ENCODE data around the gene CMIP. TPM values are rescaled to one million over a fixed set of nuclear protein-coding genes. Genes with fewer than 3 reads are reported as not detected.

CMIP gene
- total RNA-seq, 1 donor from 2014 or later, result 163 TPM

DNA sequence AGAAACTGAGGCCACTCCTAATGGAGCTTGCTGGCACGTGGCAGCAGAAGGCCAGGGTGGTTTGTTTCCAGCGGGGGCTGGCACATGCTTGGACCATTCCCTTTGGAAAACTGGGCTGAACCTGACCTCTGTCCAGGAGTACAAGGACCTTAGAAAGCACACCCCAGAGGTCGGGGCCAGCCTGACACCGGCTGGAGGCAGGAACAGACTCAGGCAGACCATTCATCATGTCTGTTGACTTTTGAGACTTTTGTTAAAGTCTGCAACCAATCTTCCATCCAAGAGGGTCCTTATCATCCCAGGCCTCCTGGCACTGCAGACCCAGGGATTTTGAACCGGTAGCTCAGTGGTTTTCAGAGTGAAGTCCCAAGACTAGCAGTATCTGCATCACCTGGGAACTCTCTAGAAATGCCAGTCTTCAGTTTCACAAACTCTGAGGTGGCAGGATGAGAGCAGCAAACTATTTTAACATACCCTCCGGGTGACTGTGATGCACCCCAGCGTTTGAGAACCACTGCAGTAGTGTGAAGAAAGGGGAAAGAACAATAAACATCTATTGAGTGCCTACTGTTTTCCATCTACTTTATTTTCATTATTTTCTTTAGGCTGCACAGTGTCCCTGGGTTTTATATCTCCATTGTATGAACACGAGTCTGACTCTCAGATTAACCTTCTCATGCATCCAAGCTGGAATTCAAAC, 189.2 kb downstream of the CMIP start:
- peaks cover 66% of the 10 kb centered on the region for H3K4me1 Mint-ChIP-seq (ENCODE audit: low read depth, unreplicated experiment)
- TF ChIP-seq, protein P1, sequence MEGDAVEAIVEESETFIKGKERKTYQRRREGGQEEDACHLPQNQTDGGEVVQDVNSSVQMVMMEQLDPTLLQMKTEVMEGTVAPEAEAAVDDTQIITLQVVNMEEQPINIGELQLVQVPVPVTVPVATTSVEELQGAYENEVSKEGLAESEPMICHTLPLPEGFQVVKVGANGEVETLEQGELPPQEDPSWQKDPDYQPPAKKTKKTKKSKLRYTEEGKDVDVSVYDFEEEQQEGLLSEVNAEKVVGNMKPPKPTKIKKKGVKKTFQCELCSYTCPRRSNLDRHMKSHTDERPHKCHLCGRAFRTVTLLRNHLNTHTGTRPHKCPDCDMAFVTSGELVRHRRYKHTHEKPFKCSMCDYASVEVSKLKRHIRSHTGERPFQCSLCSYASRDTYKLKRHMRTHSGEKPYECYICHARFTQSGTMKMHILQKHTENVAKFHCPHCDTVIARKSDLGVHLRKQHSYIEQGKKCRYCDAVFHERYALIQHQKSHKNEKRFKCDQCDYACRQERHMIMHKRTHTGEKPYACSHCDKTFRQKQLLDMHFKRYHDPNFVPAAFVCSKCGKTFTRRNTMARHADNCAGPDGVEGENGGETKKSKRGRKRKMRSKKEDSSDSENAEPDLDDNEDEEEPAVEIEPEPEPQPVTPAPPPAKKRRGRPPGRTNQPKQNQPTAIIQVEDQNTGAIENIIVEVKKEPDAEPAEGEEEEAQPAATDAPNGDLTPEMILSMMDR (IDR thresholded peaks at IDR 0.05; ENCODE audit: partially characterized antibody, unreplicated experiment), result no peak
- no peak overlapping the region for H3K4me3 Mint-ChIP-seq (ENCODE audit: unreplicated experiment)

GRCh38 chr16:81634380-81635062, 189.9 kb downstream of the CMIP start:
- Mint-ChIP-seq H3K36me3 (ENCODE audit: unreplicated experiment) (no peaks in the 10 kb centered on the region), H3K4me3 (ENCODE audit: unreplicated experiment) (no peak overlapping the region), H3K27ac (ENCODE audit: unreplicated experiment) (peak overlapping the region; percentile 22), H3K9me3 (ENCODE audit: unreplicated experiment) (peaks cover 17% of the 10 kb centered on the region), H3K4me1 (ENCODE audit: low read depth, unreplicated experiment) (peaks cover 65% of the 10 kb centered on the region), H3K27me3 (ENCODE audit: unreplicated experiment) (peaks cover 19% of the 10 kb centered on the region)
- no peak for DNase-seq
- TF ChIP-seq, protein P1 (IDR thresholded peaks at IDR 0.05; ENCODE audit: partially characterized antibody, unreplicated experiment), result no peak

More for the DNA sequence above, 189.2 kb downstream of the CMIP start:
- Mint-ChIP-seq H3K27me3 (ENCODE audit: unreplicated experiment) (peaks cover 22% of the 10 kb centered on the region), H3K9me3 (ENCODE audit: unreplicated experiment) (peaks cover 19% of the 10 kb centered on the region), H3K36me3 (ENCODE audit: unreplicated experiment) (no peaks in the 10 kb centered on the region), H3K27ac (ENCODE audit: unreplicated experiment) (no peak overlapping the region)
- no peak for DNase-seq

DNA sequence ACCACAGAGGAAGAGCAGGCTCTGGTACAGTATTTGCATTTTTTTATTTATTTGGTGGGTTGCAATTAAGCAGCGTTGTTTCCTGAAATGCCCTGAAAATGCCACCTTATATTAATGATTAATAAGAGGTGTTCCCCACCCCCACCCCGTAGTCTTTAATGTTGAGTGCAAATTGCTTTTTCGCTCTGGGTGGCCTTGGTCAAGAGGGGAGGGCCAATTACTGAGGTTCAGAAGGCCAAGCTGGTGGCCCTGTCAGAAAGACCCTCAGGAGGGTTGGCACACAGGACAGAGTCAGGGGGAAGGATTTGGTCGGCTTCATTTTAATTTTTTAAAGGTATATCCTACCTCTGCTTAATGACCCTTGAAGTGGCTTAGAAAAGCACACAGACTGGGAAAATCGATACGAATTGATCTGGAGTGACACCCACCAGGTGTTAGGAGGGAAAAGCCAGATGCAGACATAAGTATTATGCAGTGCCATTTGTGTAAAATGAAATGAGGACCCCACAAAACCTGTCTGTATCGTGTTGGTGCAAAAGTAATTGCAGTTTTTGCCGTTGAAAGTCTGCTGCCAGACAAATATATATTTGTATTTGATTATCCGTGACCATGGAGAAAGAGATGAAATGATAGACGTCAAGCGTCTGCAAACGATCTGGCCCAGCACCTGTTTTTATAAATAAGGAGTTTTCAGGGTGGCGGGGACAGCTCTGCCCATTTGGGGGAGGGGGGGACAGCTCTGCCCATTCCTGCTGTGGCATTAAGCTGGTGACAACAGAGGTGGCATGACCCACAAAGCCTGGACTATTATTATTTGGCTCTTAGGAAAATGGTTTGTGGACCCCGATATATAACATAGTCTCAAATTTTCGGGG, 190.7 kb downstream of the CMIP start:
- TF ChIP-seq, protein P1 (IDR thresholded peaks at IDR 0.05; ENCODE audit: partially characterized antibody, unreplicated experiment), result no peak
- DNase-seq, result no peak
- Mint-ChIP-seq H3K27ac (ENCODE audit: unreplicated experiment) (peak overlapping the region; percentile 62), H3K4me1 (ENCODE audit: low read depth, unreplicated experiment) (peaks cover 63% of the 10 kb centered on the region), H3K9me3 (ENCODE audit: unreplicated experiment) (peaks cover 20% of the 10 kb centered on the region), H3K36me3 (ENCODE audit: unreplicated experiment) (no peaks in the 10 kb centered on the region), H3K27me3 (ENCODE audit: unreplicated experiment) (peaks cover 19% of the 10 kb centered on the region), H3K4me3 (ENCODE audit: unreplicated experiment) (peak overlapping the region; percentile 38)

DNA sequence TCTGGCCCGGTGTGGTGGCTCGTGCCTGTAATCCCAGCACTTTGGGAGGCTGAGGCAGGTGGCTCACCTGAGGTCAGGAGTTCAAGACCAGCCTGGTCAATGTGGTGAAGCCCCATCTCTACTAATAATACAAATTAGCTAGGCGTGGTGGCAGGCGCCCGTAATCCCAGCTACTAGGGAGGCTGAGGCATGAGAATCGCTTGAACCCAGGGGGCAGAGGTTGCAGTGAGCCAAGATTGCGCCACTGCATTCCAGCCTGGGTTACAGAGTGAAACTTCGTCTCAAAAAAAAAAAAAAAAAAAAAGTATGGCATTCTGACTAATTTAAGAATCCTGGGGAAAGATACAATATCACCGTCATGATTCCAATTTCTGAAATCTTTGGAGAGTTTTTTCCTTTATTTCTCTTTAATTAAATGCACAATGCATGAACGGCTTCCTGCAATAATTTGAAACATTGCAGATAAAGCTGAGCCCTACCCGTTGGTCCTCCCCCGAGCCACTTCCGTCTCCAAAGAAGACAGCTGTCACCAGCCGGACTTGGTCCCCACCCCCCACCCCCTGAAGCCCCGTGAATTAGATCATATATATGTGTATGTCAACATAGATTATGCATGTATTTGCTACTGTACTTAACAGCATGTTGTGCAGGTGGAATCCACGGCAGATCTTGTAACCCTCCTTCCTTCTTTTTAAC, 191.8 kb downstream of the CMIP start:
- peak overlapping the region; percentile 62 for H3K27ac Mint-ChIP-seq (ENCODE audit: unreplicated experiment)
- peaks cover 22% of the 10 kb centered on the region for H3K9me3 Mint-ChIP-seq (ENCODE audit: unreplicated experiment)
- TF ChIP-seq, protein P1 (IDR thresholded peaks at IDR 0.05; ENCODE audit: partially characterized antibody, unreplicated experiment), result no peak

More for the DNA sequence above, 191.8 kb downstream of the CMIP start:
- H3K4me3 Mint-ChIP-seq (ENCODE audit: unreplicated experiment), result no peak overlapping the region
- peaks cover 18% of the 10 kb centered on the region for H3K27me3 Mint-ChIP-seq (ENCODE audit: unreplicated experiment)
- H3K4me1 Mint-ChIP-seq (ENCODE audit: low read depth, unreplicated experiment), result peaks cover 61% of the 10 kb centered on the region
- no peak for DNase-seq
- H3K36me3 Mint-ChIP-seq (ENCODE audit: unreplicated experiment), result no peaks in the 10 kb centered on the region

Measured in glutamatergic neuron (in vitro differentiated cells).